ENCODE data around the gene YLPM1.

YLPM1 gene

DNA sequence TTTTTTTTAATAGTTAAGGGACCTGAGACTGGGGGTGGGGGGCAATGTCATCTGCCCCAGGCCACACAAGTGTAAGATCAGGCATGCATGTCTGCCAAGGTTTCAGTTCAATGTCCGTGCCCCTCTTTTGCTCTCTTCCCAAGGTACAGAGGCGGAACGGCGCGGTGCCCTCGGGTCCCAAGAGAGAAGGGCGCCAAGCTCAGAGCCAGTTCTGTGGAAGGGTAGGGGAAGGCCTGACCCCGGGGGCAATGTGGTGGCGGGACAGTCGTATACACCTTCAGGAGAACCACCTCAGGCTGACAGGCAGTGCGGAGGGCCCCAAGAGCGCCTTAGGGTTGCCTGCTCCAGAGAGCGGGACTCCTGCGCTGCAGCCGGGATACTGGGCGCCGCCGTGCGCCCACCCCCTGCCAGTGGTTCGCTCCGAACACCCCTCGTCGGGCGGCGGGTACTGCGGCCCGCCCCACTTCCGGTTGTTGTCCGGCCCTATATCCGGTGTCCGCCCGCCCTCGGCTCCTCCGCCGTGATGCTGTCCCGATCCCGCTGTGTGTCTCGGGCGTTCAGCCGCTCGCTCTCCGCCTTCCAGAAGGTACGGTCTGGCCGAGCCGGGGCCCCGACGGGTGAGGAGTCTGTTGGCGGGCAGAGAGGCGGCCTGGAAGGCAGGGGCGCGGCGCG is 118.5 kb downstream of the YLPM1 start, which contains the start of gene DLST (continued):
- TF ChIP-seq ZNF354C (tag by site-specific recombination; IDR thresholded peaks at IDR 0.05; ENCODE audit: borderline replicate concordance, low read depth) (no peak), ZNF423 (tag by site-specific recombination; IDR thresholded peaks at IDR 0.05) (peak; percentile 81; the same call in 1 of the 2 replicates), SP3 (tag by site-specific recombination; IDR thresholded peaks at IDR 0.05) (peak; percentile 63; the same call in 1 of the 2 replicates), ZNF837 (tag by site-specific recombination; IDR thresholded peaks at IDR 0.05) (peak; percentile 39; the same call in 1 of the 2 replicates), OSR2 (tag by site-specific recombination; IDR thresholded peaks at IDR 0.05) (0 out of 2 replicates have a peak, but pooled peaks have one; percentile 9), ZNF624 (tag by site-specific recombination; IDR thresholded peaks at IDR 0.05) (peak; percentile 66; the same call in 1 of the 2 replicates), ZNF302 (tag by site-specific recombination; IDR thresholded peaks at IDR 0.05; ENCODE audit: low read depth) (no peak), ZSCAN23 (tag by site-specific recombination; IDR thresholded peaks at IDR 0.05) (0 out of 2 replicates have a peak, but pooled peaks have one; percentile 63), ZNF571 (tag by site-specific recombination; IDR thresholded peaks at IDR 0.05) (no peak), ZBTB21 (tag by site-specific recombination; IDR thresholded peaks at IDR 0.05) (peak; percentile 35; the same call in 1 of the 2 replicates), ZNF10 (tag by site-specific recombination; IDR thresholded peaks at IDR 0.05) (0 out of 2 replicates have a peak, but pooled peaks have one; percentile 32), ZNF544 (tag by site-specific recombination; IDR thresholded peaks at IDR 0.05) (no peak), ZNF114 (tag by site-specific recombination; IDR thresholded peaks at IDR 0.05) (no peak), ZNF501 (tag by site-specific recombination; IDR thresholded peaks at IDR 0.05) (peak; percentile 69; the same call in 1 of the 2 replicates), ZNF37A (tag by site-specific recombination; IDR thresholded peaks at IDR 0.05) (peak; percentile 83), ZNF2 (tag by site-specific recombination; IDR thresholded peaks at IDR 0.05) (peak; percentile 88), ZNF785 (tag by site-specific recombination; IDR thresholded peaks at IDR 0.05) (no peak), ZFHX2 (tag by site-specific recombination; conservative IDR thresholded peaks at IDR 0.05) (peak; percentile 37)
- TF ChIP-seq, protein P1, sequence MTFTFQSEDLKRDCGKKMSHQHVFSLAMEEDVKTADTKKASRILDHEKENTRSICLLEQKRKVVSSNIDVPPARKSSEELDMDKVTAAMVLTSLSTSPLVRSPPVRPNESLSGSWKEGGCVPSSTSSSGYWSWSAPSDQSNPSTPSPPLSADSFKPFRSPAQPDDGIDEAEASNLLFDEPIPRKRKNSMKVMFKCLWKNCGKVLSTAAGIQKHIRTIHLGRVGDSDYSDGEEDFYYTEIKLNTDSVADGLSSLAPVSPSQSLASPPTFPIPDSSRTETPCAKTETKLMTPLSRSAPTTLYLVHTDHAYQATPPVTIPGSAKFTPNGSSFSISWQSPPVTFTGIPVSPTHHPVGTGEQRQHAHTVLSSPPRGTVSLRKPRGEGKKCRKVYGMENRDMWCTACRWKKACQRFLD (tag by site-specific recombination; IDR thresholded peaks at IDR 0.05) = no peak
- TF ChIP-seq, protein P2, sequence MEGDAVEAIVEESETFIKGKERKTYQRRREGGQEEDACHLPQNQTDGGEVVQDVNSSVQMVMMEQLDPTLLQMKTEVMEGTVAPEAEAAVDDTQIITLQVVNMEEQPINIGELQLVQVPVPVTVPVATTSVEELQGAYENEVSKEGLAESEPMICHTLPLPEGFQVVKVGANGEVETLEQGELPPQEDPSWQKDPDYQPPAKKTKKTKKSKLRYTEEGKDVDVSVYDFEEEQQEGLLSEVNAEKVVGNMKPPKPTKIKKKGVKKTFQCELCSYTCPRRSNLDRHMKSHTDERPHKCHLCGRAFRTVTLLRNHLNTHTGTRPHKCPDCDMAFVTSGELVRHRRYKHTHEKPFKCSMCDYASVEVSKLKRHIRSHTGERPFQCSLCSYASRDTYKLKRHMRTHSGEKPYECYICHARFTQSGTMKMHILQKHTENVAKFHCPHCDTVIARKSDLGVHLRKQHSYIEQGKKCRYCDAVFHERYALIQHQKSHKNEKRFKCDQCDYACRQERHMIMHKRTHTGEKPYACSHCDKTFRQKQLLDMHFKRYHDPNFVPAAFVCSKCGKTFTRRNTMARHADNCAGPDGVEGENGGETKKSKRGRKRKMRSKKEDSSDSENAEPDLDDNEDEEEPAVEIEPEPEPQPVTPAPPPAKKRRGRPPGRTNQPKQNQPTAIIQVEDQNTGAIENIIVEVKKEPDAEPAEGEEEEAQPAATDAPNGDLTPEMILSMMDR (tag by site-specific recombination; IDR thresholded peaks at IDR 0.05) = 0 out of 2 replicates have a peak, but pooled peaks have one; percentile 22
- TF ChIP-seq, protein P3, sequence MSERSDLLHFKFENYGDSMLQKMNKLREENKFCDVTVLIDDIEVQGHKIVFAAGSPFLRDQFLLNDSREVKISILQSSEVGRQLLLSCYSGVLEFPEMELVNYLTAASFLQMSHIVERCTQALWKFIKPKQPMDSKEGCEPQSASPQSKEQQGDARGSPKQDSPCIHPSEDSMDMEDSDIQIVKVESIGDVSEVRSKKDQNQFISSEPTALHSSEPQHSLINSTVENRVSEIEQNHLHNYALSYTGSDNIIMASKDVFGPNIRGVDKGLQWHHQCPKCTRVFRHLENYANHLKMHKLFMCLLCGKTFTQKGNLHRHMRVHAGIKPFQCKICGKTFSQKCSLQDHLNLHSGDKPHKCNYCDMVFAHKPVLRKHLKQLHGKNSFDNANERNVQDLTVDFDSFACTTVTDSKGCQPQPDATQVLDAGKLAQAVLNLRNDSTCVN (tag by site-specific recombination; optimal IDR thresholded peaks at IDR 0.05) = peak; percentile 70
- TF ChIP-seq, protein P4, sequence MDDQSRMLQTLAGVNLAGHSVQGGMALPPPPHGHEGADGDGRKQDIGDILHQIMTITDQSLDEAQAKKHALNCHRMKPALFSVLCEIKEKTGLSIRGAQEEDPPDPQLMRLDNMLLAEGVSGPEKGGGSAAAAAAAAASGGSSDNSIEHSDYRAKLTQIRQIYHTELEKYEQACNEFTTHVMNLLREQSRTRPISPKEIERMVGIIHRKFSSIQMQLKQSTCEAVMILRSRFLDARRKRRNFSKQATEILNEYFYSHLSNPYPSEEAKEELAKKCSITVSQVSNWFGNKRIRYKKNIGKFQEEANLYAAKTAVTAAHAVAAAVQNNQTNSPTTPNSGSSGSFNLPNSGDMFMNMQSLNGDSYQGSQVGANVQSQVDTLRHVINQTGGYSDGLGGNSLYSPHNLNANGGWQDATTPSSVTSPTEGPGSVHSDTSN (CRISPR knock-in tag; IDR thresholded peaks at IDR 0.05) = 0 out of 2 replicates have a peak, but pooled peaks have one; percentile 46
- TF ChIP-seq, protein P5, sequence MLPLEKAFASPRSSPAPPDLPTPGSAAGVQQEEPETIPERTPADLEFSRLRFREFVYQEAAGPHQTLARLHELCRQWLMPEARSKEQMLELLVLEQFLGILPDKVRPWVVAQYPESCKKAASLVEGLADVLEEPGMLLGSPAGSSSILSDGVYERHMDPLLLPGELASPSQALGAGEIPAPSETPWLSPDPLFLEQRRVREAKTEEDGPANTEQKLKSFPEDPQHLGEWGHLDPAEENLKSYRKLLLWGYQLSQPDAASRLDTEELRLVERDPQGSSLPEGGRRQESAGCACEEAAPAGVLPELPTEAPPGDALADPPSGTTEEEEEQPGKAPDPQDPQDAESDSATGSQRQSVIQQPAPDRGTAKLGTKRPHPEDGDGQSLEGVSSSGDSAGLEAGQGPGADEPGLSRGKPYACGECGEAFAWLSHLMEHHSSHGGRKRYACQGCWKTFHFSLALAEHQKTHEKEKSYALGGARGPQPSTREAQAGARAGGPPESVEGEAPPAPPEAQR (tag by site-specific recombination; IDR thresholded peaks at IDR 0.05) = no peak
- TF ChIP-seq, protein P6, sequence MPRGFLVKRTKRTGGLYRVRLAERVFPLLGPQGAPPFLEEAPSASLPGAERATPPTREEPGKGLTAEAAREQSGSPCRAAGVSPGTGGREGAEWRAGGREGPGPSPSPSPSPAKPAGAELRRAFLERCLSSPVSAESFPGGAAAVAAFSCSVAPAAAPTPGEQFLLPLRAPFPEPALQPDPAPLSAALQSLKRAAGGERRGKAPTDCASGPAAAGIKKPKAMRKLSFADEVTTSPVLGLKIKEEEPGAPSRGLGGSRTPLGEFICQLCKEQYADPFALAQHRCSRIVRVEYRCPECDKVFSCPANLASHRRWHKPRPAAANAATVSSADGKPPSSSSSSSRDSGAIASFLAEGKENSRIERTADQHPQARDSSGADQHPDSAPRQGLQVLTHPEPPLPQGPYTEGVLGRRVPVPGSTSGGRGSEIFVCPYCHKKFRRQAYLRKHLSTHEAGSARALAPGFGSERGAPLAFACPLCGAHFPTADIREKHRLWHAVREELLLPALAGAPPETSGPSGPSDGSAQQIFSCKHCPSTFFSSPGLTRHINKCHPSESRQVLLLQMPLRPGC (tag by site-specific recombination; IDR thresholded peaks at IDR 0.05) = peak; percentile 63
- TF ChIP-seq, protein P7, sequence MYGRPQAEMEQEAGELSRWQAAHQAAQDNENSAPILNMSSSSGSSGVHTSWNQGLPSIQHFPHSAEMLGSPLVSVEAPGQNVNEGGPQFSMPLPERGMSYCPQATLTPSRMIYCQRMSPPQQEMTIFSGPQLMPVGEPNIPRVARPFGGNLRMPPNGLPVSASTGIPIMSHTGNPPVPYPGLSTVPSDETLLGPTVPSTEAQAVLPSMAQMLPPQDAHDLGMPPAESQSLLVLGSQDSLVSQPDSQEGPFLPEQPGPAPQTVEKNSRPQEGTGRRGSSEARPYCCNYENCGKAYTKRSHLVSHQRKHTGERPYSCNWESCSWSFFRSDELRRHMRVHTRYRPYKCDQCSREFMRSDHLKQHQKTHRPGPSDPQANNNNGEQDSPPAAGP (tag by site-specific recombination; IDR thresholded peaks at IDR 0.05) = peak; percentile 72; the same call in 1 of the 2 replicates
- TF ChIP-seq, protein P8, sequence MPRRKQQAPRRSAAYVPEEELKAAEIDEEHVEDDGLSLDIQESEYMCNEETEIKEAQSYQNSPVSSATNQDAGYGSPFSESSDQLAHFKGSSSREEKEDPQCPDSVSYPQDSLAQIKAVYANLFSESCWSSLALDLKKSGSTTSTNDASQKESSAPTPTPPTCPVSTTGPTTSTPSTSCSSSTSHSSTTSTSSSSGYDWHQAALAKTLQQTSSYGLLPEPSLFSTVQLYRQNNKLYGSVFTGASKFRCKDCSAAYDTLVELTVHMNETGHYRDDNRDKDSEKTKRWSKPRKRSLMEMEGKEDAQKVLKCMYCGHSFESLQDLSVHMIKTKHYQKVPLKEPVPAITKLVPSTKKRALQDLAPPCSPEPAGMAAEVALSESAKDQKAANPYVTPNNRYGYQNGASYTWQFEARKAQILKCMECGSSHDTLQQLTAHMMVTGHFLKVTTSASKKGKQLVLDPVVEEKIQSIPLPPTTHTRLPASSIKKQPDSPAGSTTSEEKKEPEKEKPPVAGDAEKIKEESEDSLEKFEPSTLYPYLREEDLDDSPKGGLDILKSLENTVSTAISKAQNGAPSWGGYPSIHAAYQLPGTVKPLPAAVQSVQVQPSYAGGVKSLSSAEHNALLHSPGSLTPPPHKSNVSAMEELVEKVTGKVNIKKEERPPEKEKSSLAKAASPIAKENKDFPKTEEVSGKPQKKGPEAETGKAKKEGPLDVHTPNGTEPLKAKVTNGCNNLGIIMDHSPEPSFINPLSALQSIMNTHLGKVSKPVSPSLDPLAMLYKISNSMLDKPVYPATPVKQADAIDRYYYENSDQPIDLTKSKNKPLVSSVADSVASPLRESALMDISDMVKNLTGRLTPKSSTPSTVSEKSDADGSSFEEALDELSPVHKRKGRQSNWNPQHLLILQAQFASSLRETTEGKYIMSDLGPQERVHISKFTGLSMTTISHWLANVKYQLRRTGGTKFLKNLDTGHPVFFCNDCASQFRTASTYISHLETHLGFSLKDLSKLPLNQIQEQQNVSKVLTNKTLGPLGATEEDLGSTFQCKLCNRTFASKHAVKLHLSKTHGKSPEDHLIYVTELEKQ (tag by site-specific recombination; IDR thresholded peaks at IDR 0.05; ENCODE audit: borderline replicate concordance) = no peak

Measured in HEK293 (cell line).